HG02763 (cell line): Measurements from ENCODE around the gene ZBTB43.

Experiments
- ATAC-seq: cut with Tn5 transposase; IDR thresholded peaks from one replicate; pipeline ENCODE4 v1.9.1; 2021; ENCODE audit warnings: mild to moderate bottlenecking, moderate library complexity; ENCODE audit not compliant: unreplicated experiment

ZBTB43 gene

DNA sequence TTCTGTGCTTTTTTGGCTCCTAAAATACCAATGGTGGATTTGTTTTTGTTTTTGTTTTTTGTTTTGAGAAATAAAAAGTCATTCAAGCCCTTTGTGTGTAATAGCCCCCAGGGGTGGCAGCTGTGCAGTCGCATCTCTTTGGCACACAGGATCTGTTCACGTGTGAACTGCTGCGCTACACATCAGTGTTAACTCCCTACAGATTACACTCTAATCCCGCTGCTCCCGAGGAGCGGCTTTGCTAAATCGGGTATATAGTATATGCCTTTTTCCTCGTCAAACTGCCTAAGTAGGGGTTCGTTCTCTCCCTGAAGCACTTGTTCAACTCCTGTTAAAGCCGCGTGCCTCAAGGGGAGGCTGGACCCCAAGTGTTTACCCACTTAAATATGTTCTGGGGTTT is 77.9 kb downstream of the ZBTB43 start:
- no peak for ATAC-seq

DNA sequence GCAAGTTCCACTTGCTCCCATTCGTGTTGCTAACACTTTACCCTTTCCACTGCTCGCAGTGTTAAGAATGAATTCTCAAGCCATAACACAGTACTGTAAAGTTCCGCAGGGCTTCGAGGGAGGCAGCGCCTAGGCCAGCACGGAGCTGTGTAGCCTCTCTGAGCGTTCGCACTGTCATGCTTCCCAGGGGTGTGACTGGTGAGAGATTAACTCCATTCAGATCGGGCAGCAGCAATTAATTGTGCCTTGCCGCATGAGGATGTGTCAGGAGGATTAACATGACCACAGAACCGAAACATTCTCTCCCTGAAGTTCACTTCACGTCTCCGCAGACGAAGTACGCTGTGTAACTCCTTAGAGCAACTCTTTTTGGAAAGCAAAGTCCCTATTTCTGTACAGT is 78.8 kb downstream of the ZBTB43 start:
- ATAC-seq, result no peak

DNA sequence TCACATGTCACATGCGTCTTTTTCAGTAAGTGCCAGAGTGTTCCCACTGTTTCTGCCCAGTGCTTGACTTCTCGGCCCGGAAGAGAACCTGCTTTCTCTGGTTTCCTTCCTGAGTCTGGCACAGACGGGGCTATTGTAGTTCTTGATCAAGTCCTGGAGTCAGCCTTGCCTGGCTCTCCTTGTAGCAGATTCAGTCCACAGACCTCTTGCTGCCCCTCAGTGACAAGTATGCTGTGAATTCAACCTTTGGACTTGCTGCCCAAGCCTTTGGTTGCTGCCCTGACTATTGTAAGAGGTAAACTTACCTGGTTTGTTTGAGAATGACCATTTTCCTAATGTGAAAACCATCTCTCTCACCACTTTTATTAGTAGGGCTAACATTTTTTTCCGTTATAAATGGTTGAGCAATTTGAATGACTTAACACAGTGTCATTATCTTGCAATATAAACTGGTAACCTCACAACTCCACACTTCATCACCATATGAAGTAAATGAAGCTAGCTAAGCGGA is 80.3 kb downstream of the ZBTB43 start:
- no peak for ATAC-seq

DNA sequence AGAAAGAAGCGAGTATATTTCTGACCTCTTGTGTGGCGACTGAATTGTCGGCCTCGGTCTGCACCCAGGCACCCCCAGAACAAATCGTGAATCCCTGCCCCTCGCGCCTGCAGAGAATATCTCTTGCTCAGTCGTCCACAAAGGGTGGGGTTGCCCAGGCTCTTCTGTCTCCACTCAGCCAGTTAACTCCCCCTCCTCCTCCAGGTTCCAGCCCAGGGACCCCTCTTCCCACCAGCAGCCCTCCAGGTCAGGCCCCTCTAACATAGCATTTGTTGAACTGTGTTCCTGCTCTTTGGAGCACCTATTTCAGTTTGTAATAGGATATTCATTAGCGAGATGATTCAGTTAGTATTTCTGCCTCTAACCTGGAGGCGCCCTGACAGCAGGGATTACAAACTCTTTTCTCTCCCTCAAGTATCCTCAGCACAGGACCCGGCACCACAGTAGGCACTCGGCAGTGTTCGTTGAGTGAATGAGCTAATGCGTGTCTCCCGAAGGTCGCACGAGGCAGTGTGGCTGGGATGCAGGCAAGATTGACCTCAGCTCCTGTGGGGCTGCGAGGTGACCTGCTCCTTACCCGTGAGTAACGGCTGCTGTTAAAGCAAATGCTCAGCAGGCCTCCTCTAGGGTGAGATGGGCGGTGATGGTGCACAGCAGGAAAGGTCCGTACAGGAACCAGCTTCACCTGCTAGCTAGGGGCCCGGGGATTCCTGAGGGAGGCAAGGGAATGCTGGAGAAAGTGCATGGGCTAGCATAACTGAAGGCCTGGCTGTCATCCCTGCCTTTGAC is 81.4 kb downstream of the ZBTB43 start:
- no peak for ATAC-seq

DNA sequence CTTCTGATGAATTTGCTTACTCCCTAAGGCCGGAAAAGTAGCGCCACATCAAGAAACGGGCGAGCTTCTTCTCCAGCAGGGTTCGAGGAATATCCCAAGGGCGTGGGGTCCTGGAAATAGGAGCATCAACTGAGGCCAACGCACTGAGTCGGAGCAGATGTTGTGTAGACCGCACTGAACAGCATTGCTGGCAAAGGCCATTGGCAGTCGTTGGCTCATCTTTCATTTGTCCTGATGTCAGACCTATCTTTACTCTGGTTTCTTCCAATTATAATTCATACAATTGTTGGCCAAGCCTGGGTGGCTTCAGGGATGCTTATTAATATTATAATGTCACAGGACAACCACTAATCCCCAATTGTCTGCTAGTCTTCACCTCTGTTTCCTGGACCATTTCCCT is 82.1 kb downstream of the ZBTB43 start:
- no peak for ATAC-seq
